Fibroblast of mammary gland (primary cell): ENCODE data around the gene PARP12.

Experiments
- DNase-seq: peaks from one replicate; pipeline ENCODE4 v3.0.0-alpha.2; 2010; ENCODE audit warnings: low read depth
- H3K4me3 ChIP-seq: 2 replicates; pipeline ENCODE4 v1.5.1; 2011; ENCODE audit warnings: low read depth, mild to moderate bottlenecking, low read length, moderate library complexity; ENCODE audit not compliant: control insufficient read depth
- CTCF ChIP-seq: conservative IDR thresholded peaks from 2 replicates; pipeline ENCODE4 v1.5.1; 2011; ENCODE audit warnings: low read depth, low read length, inconsistent platforms; ENCODE audit not compliant: control insufficient read depth, insufficient read depth

PARP12 gene

DNA sequence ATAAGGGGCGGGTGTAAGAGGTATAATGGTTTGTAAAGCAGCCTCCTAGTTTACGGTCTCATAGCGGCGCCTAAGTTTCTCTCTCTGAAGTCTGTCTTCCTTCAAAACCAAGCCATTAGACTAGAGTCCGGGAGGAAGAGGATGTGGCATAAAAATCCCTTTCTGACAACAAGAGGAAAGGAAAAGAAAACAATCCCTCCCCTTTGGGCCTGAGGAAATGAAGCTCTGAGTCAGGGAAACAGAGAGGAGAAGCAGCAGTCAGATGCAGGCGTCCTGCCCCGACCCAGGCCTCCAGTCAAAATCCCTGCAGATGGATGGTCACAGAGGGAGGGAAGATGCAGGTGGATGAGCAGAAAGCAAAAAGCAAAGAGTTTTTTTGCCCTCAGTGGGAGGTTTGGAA lies 23.7 kb downstream of the PARP12 start:
- no peak for TF ChIP-seq CTCF
- DNase-seq, result no peak
- no peak overlapping the region for H3K4me3 ChIP-seq

DNA sequence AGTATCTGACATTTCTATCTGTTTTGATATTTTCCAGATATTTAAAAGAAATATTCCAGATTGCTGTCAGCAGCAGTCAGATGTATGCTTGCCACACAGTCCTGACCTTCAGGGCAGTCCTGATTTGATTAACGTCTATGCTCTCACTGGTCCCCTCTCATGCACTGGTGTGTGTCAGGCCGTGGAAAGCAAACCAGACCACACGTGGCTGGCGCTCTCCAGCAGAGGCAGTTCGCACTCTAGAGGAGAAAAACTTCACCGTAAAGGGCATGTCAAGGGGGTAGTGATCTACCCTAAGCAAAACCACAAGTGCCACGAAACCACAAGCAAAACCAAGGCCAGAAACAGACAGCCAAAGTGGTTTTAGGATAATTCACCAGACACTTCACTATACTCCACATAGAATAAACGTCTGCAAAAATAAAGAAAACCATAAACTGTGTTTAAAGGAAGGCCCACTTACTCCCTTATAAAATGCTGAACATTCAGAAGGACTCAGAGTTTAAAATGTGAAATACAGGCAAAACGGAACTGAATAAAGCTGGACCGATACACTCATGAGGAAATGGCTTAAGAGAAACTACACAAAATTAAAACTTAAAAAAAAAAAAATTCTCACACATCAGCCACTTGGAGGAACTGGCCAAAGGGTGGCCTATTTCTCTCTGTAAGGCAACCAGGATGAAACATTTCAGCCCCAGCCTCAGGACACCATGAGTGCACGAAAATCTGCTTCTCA lies 26.4 kb downstream of the PARP12 start:
- no peak overlapping the region for H3K4me3 ChIP-seq
- peak; percentile 23 for DNase-seq
- TF ChIP-seq CTCF, result no peak

GRCh38 chr7:140035400-140036223 lies 27.1 kb downstream of the PARP12 start:
- H3K4me3 ChIP-seq, result no peak overlapping the region
- no peak for TF ChIP-seq CTCF
- DNase-seq, result peak; percentile 87

- H3K4me3 ChIP-seq, result no peak overlapping the region
- no peak for TF ChIP-seq CTCF
- no peak for DNase-seq
Observed at GRCh38 chr7:140034421-140034820, 28.3 kb downstream of the PARP12 start.

DNA sequence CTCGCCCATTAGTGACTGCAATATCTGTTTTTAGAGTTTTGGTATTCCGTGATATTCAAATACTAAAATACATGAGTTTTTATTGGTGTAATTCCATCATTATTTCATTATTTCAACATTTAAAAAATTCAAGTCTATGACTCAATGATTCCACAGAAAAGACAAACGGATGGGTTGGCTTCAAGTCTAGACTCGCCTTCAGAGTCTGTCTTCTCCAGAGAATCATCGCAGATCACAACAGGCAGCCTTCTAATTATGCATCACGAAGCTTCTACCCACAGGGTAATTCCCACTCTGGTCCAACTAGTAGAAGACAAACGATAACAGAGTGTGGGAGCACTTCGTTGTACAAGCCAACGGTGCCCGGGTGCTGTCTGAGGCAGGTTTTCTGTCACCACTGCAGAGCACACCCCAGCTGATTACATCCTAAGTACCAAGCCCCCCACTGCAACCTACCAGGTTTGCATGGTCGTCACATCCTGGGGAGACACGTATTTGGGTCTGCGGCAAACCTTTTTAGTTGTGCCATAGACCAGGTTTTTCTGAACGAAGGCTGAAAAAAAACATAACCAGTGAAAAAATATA lies 28.9 kb downstream of the PARP12 start:
- DNase-seq, result peak; percentile 43
- no peak for TF ChIP-seq CTCF

DNA sequence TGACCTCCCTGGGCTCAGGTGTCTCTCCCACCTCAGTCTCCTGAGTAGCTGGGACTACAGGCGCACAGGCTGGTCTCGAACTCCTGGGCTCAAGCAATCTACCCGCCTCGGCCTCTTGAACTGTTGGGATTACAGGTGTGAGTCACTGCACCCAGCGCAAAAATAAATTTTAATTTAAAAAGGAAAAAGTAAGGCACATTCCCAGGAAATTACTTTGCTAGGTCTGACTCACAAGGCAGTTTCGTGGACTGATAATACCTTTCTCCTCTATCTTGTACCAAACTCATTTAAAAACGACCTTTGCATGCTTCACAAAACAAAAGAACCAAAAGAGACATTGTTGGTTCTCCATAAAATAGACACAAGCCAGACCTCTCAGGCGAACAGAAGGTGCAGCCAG lies 29.7 kb downstream of the PARP12 start:
- H3K4me3 ChIP-seq, result no peak overlapping the region
- TF ChIP-seq CTCF, result no peak
- DNase-seq, result peak; percentile 55

More for the DNA sequence above, 28.9 kb downstream of the PARP12 start:
- no peak overlapping the region for H3K4me3 ChIP-seq
